NCI-H146 treated with DMSO at 0.1 percent for 48 hours (cell line): ENCODE results near the gene RGS6.
"Not testable (repeated sequence)": the region's sequence is repeated elsewhere in the genome, so short reads cannot be mapped to it uniquely, and the experiment has no call there.

Experiments
- DNase-seq: peaks from one replicate; lab custom pipeline; 2025; ENCODE audit not compliant: unreplicated experiment; lab: John Stamatoyannopoulos, UW

The RGS6 gene

DNA sequence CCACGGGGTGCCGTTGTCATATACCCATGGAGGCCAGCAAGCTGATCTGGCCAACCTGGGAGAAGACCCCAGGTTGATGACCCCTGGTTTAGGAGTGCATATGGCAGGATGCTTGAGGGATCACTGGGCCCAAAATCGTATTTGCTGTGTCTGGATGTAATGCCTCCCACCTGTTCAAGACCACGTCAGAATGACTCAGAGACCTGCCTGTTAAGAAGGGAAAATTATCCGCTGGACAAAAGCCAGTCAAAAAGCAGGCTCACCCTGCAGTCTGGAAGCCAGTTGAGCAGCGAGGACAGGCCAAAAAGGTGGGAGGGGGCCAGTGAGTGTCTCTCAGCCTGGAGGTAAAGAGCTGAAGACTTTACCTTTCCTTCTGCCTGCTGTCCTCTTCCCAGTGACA, 512.5 kb downstream of the RGS6 start:
- DNase-seq = no peak

DNA sequence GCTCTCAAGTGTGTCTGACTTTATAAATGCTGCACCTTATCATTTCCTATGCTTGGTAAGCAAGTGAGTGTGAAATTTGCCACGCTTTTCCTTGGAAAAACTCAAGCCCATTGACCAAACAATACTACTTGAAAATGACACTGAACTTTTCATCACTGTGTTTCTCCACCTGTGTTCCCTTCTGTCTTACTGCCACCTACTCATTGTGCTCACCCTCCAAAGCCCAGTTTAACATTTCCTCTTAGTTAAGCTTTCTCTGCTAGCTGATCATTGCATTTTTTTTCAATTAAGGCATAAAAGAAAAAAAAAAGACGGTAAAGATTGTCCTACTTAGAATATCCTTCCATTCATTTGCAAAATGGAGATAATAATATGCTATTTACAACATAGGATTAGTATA, 516.0 kb downstream of the RGS6 start:
- no peak for DNase-seq

- no peak for DNase-seq
These were observed 518.3 kb downstream of the RGS6 start for GRCh38 chr14:72450473-72451044.

- DNase-seq = no peak
These were observed 519.1 kb downstream of the RGS6 start for GRCh38 chr14:72451054-72451972.

DNA sequence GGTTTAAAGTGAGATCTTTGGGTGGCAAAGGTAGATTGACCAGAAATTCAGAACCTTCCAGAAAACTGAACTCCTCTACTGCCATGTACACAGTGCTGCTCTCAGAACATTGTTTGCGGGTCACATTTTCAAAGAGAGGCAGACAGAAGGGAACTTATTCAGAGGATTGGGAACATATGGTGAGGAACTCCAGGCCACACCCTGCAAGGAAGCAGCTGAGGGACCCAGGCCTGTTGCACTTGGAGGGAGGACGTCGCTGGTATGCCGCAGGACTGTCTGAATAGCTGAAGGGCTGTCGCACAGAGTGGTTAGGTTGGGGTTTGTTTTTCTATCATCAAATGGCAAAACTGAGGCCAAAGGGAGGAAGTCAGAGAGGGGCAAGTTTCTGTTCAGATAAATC, 520.5 kb downstream of the RGS6 start:
- DNase-seq = no peak

DNA sequence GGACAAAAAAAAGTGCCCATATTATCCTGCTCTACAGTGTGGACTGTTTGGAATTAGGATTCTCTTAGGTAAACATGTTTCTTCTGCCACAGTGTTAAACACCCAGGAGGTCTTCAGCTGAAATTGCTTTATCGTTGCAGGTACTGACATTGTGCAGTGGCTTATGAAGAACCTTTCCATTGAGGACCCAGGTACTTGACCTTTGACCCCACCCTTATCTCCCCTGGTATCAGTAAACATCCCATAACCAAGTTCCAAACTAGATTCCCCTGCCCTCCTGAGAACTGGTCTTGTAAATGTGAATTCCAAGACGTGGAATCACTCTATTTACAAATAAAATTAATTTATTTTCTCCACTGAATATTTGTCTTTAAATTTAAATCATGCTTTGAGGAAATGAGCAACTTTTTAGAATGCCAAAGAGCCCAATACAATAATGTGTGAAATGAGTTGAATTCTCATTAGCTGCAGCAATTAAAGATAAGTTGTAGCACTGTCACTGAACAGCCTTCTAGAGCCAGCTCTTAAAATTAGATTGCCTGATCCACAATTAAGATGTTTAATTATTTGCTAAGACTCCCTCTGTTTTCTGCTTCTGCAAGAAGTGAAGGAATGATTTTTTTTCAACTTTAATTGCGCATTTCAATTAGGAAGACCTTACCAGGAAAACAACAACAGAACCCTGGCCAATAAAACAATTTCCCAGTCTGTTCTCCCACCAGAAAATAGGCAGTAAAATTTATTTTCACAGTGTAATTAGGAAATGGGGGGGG, 522.3 kb downstream of the RGS6 start:
- DNase-seq = no peak

DNA sequence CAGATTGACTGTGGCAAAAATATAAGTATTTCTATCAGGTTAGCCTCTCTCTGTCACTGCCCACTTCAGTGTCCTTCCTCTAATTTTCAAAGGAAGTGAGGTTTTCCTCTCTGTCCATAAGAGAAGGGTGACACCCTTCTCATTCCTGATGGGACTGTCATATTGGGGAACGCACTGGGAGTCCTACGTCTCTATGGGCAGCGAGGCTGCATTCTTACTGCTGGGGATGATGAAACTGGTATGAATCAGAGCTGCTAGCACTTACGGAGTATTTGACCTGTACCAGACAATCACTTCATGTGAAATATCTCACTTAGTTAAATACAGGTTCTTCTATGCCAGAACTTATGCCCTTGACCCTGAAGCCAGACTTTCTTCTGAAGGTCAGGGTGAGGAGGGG, 525.4 kb downstream of the RGS6 start:
- no peak for DNase-seq

GRCh38 chr14:72462056-72462455, 529.8 kb downstream of the RGS6 start:
- no peak for DNase-seq

DNA sequence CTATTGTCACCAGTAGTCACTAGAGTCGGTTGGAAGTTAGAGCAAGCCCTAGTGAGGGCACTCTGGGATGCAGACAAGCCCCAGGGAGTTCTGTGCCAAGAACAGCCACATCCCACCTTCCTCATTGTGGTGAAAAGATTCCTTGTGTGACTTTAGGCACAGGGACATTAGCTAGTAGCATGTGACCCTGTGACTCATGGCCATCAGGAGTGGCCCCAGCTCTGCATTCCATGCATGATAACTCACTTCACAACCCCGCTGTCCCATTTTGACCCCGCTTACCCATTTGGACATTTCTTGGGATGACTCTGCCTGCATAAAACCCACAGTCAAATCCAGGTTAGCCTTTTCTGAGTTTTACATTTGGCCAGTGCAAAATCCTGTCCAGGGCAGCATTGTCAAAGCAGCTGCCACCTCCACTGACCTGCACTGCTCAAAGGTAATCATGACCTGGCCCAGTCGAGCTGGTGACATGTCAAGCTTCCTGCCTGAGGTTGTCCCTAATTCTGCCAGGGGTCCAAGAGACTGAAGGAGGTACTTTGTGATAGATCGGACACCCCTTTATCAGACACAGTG, 531.1 kb downstream of the RGS6 start:
- DNase-seq = no peak

DNA sequence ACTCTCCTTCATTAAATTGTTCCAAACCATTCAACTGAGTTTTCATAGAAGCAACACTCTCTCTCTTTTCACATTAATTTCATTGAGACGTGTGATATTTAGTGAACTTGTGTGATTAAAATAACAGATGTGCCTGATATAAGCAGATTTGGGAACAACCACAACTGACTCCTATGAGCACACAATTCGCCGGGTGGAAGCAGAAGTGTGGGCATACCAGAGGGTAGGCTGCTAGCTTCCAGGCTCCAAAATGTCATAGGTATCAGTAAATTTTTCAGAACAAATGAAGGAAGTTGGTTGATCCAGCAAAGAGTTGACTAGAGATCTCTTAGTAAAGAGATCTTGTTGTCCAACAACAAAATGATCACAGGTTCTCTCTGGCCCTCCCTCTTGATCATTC, 532.0 kb downstream of the RGS6 start:
- no peak for DNase-seq

GRCh38 chr14:72466325-72466724, 534.1 kb downstream of the RGS6 start:
- DNase-seq = no peak

- DNase-seq = no peak
These were observed 539.1 kb downstream of the RGS6 start for GRCh38 chr14:72471346-72471745.

GRCh38 chr14:72472845-72473244, 540.6 kb downstream of the RGS6 start:
- DNase-seq = no peak

- no peak for DNase-seq
These were observed 544.6 kb downstream of the RGS6 start for GRCh38 chr14:72476657-72477499.

DNA sequence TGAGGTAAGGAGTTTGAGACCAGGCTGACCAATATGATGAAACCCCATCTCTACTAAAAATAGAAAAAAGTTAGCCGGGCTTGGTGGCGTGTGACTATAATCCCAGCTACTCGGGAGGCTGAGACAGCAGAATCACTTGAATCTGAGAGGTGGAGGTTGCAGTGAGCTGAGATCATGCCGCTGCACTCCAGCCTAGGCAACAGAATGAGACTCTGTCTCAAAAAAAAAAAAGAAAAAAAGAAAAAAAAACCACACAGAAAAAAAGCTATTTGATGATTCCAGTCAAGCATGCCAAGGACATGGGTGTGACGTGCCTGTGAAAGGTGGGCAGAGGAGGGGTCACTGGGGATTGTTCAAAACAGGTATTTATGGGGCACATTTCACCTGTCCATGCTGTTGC, 545.3 kb downstream of the RGS6 start:
- DNase-seq = not testable (repeated sequence)

GRCh38 chr14:72478471-72478893, 546.3 kb downstream of the RGS6 start:
- no peak for DNase-seq

DNA sequence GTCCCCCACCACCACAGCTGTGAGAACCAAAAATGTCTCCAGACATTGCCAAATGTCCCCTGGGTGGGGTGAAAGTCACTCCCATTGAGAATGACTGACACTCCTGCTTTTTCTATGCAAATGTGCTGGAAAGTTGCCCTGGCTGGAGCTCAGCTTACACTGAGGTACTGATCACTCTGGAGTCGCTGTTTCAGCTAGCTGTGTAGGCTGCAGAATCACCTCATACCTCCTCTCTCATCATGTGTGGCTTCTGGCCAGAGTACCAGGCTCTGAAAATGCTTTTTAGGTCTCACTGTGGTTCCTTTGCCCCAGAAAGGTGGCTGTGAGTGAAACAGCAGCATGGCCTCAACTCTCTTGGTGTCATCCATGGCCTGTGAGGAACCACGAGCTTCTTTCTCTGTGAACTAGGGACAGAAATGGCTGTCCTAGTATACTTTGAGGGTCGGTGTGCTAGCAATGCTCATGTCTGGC, 547.3 kb downstream of the RGS6 start:
- DNase-seq = no peak

GRCh38 chr14:72480464-72481243, 548.4 kb downstream of the RGS6 start:
- no peak for DNase-seq

DNA sequence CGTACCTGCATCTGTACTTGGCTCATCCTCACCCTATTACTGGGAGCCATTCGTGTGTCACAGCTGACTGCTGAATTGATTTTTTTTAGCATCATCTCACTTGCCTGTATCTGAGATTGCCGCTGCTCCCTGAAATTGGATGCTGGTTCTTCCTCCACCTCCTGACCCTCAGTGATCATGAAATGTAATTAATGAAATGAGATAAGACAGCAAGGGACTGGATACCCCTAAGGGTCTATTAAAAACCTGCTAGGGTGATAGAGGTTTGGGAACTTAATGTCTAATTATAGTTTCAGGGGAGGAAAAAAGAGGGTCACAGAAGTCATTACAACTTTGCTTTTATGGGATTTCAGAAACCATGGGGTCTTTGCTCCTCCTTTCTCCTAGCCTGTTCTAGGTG, 551.1 kb downstream of the RGS6 start:
- no peak for DNase-seq

- DNase-seq = no peak
These were observed 553.5 kb downstream of the RGS6 start for GRCh38 chr14:72485695-72486094.
